ENCODE results near the gene MBD3.
"Not testable (repeated sequence)": the region's sequence is repeated elsewhere in the genome, so short reads cannot be mapped to it uniquely, and the experiment has no call there.

MBD3 gene

GRCh38 chr19:1592755-1593500 is at the start of gene MBD3:
Gene MBD3, minus strand, starts transcription at chr19:1592865. Its CDS starts 234 bp downstream, at chr19:1592631.
- DNase-seq (ENCODE audit: low read depth), result peak; percentile 81

GRCh38 chr19:1640893-1641448 is 48.3 kb upstream of the MBD3 start:
- not testable (repeated sequence) for DNase-seq (ENCODE audit: low read depth)

- DNase-seq (ENCODE audit: low read depth), result no peak
Observed at GRCh38 chr19:1636325-1637236, 43.9 kb upstream of the MBD3 start.

- DNase-seq (ENCODE audit: low read depth), result no peak
Observed at GRCh38 chr19:1634938-1635243, 42.2 kb upstream of the MBD3 start.

GRCh38 chr19:1634242-1634937 is 41.7 kb upstream of the MBD3 start:
- DNase-seq (ENCODE audit: low read depth), result no peak

- DNase-seq (ENCODE audit: low read depth), result no peak
Observed at GRCh38 chr19:1633269-1633826, 40.7 kb upstream of the MBD3 start.

- DNase-seq (ENCODE audit: low read depth), result no peak
Observed at GRCh38 chr19:1632462-1633268, 40.0 kb upstream of the MBD3 start.

GRCh38 chr19:1631557-1632100 is 39.0 kb upstream of the MBD3 start:
- DNase-seq (ENCODE audit: low read depth), result no peak

- DNase-seq (ENCODE audit: low read depth), result no peak
Observed at GRCh38 chr19:1630811-1631210, 38.1 kb upstream of the MBD3 start.

- DNase-seq (ENCODE audit: low read depth), result no peak
Observed at GRCh38 chr19:1630012-1630411, 37.3 kb upstream of the MBD3 start.

- DNase-seq (ENCODE audit: low read depth), result no peak
Observed at GRCh38 chr19:1629256-1629808, 36.7 kb upstream of the MBD3 start.

GRCh38 chr19:1627194-1627593 is 34.5 kb upstream of the MBD3 start:
- DNase-seq (ENCODE audit: low read depth), result no peak

GRCh38 chr19:1626417-1627010 is 33.8 kb upstream of the MBD3 start:
- no peak for DNase-seq (ENCODE audit: low read depth)

GRCh38 chr19:1624458-1624857 is 31.8 kb upstream of the MBD3 start:
- peak; percentile 49 for DNase-seq (ENCODE audit: low read depth)

- DNase-seq (ENCODE audit: low read depth), result no peak
Observed at GRCh38 chr19:1622541-1622940, 29.9 kb upstream of the MBD3 start.

GRCh38 chr19:1622007-1622406 is 29.3 kb upstream of the MBD3 start:
- DNase-seq (ENCODE audit: low read depth), result no peak

- no peak for DNase-seq (ENCODE audit: low read depth)
Observed at GRCh38 chr19:1621574-1621973, 28.9 kb upstream of the MBD3 start.

GRCh38 chr19:1621021-1621420 is 28.4 kb upstream of the MBD3 start:
- DNase-seq (ENCODE audit: low read depth), result no peak

- DNase-seq (ENCODE audit: low read depth), result no peak
Observed at GRCh38 chr19:1620502-1620901, 27.8 kb upstream of the MBD3 start.

GRCh38 chr19:1619703-1620102 is 27.0 kb upstream of the MBD3 start:
- no peak for DNase-seq (ENCODE audit: low read depth)
